ENCODE data around the gene PTK7. TPM values are rescaled to one million over a fixed set of nuclear protein-coding genes. Genes with fewer than 3 reads are reported as not detected.

The PTK7 gene
- polyA plus RNA-seq (2013, experiment 1 of 2): 81.6 TPM
- polyA plus RNA-seq (2013, experiment 2 of 2): 88.8 TPM

DNA sequence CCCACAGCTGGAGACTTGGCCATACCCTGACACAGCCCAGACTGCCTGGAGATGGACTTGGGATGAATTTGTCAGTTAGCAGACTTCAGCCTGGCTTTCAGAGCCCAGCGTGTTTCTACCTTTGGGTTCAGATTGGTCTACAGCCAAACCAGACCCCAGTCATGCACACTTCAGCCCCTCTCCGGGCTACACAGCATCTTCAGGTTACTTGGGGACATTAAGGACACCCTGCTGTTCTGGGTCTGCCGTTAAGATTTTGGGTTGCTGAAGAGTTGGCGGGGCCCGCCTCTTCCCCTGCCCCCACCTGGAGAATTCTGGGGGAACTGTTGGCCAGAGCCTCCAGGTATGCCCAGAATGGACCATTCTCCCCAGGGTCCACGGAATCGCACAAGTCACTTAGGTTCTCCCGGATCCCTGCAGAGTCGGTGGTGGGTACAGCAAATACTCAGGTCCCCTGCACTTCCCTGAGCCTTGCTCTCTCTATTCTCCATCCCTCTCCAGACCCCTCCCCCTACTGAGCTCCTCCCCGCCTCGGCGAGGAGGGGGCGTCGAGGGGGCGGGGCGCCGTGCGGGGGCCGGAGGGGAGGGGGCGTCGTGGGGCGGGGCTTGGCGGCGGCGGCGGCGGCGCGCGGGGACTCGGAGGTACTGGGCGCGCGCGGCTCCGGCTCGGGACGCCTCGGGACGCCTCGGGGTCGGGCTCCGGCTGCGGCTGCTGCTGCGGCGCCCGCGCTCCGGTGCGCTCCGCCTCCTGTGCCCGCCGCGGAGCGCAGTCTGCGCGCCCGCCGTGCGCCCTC lies at the start of gene PTK7:
Gene PTK7 (plus strand): TSS at position 645 of the 794 bp plus-strand sequence. CDS start 175 bp downstream, outside the sequence.
- peaks cover 31% of the 10 kb centered on the region for H3K4me1 ChIP-seq (ENCODE audit: insufficient read depth, low read length)
- H3K27ac ChIP-seq (ENCODE audit: low read depth, low read length): peak within 1 kb of the TSS; percentile 92
- no peaks in the 10 kb centered on the region for H3K27me3 ChIP-seq (ENCODE audit: insufficient read depth, low read length)
- peak within 1 kb of the TSS; percentile 99 for H3K4me3 ChIP-seq (ENCODE audit: low read length)
- peaks cover 4% of the 10 kb centered on the region for H3K36me3 ChIP-seq (ENCODE audit: insufficient read depth, low read length)
- H3K9me3 ChIP-seq (ENCODE audit: insufficient read depth, low read depth, low read length): no peaks in the 10 kb centered on the region
- WGBS: 1% methylated on average over 53 of the region's 60 CpGs
- H3K9ac ChIP-seq (ENCODE audit: low read depth, low read length): peak within 1 kb of the TSS; percentile 95

DNA sequence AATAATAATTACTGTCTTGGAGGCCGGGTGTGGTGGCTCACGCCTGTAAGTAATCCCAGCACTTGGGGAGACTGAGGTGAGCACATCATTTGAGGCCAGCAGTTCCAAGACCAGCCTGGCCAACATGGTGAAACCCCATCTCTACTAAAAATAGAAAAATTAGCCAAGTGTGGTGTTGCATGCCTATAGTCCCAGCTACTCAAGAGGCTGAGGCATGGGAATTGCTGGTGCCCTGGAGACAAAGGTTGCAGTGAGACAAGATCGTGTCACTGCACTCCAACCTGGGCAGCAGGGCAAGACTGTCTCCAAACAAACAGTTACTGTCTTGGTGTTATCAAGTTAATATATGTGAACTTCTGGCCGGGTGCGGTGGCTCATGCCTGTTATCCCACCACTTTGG lies 49.7 kb upstream of the PTK7 start:
- Histone ChIP-seq H3K36me3 (ENCODE audit: insufficient read depth, low read length) (peaks cover 70% of the 10 kb centered on the region), H3K27me3 (ENCODE audit: insufficient read depth, low read length) (no peaks in the 10 kb centered on the region), H3K4me3 (ENCODE audit: low read length) (no peak overlapping the region), H3K4me1 (ENCODE audit: insufficient read depth, low read length) (no peaks in the 10 kb centered on the region), H3K27ac (ENCODE audit: low read depth, low read length) (no peak overlapping the region), H3K9ac (ENCODE audit: low read depth, low read length) (no peak overlapping the region), H3K9me3 (ENCODE audit: insufficient read depth, low read depth, low read length) (no peaks in the 10 kb centered on the region)
- WGBS: 99% methylated on average over 5 of the region's 5 CpGs

DNA sequence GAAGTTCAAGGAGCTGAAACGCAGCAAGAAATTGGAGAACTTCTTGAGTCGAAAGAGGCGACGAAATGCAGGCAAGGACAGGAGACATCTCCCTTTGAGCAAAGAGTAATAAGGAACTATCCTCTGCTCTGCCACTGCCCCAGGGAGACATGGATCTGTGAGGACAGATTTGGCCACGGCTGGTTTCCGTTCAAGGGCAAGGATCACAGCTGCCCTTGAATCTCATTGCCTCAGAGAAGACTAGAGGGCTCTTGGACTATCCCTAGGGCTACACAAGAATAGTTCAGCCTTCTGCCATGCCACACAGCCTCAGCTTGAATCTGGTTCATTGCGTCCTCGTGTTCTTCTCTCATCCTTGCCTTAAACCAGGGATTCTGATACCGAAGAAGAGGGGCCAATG lies 47.0 kb upstream of the PTK7 start:
- 97% methylated on average over 9 of the region's 9 CpGs for WGBS
- Histone ChIP-seq H3K36me3 (ENCODE audit: insufficient read depth, low read length) (peaks cover 86% of the 10 kb centered on the region), H3K4me1 (ENCODE audit: insufficient read depth, low read length) (no peaks in the 10 kb centered on the region)

DNA sequence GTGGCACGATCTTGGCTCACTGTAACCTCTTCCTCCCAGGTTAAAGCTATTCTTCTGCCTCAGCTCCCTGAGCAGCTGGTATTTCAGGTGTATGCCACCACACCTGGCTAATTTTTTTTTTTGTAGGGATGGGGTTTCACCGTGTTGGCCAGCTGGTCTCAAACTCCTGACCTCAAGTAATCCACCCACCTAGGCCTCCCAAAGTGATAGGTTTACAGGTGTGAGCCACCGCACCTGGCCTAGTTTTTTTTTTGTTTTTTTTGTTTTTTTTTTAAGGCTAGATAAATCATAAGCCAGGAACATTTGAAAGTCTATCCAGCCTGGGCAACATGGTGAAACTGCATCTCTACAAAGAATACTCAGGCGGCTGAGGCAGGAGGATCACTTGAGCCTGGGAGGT lies 43.8 kb upstream of the PTK7 start:
- Histone ChIP-seq H3K4me1 (ENCODE audit: insufficient read depth, low read length) (no peaks in the 10 kb centered on the region), H3K9ac (ENCODE audit: low read depth, low read length) (no peak overlapping the region), H3K27me3 (ENCODE audit: insufficient read depth, low read length) (no peaks in the 10 kb centered on the region), H3K4me3 (ENCODE audit: low read length) (no peak overlapping the region), H3K36me3 (ENCODE audit: insufficient read depth, low read length) (peaks cover 71% of the 10 kb centered on the region), H3K9me3 (ENCODE audit: insufficient read depth, low read depth, low read length) (no peaks in the 10 kb centered on the region), H3K27ac (ENCODE audit: low read depth, low read length) (no peak overlapping the region)
- WGBS: over 99% methylated on average over 4 of the region's 4 CpGs

More for the DNA sequence above, 47.0 kb upstream of the PTK7 start:
- H3K9me3 ChIP-seq (ENCODE audit: insufficient read depth, low read depth, low read length): no peaks in the 10 kb centered on the region
- no peak overlapping the region for H3K27ac ChIP-seq (ENCODE audit: low read depth, low read length)
- H3K4me3 ChIP-seq (ENCODE audit: low read length): no peak overlapping the region
- H3K27me3 ChIP-seq (ENCODE audit: insufficient read depth, low read length): no peaks in the 10 kb centered on the region
- H3K9ac ChIP-seq (ENCODE audit: low read depth, low read length): no peak overlapping the region

DNA sequence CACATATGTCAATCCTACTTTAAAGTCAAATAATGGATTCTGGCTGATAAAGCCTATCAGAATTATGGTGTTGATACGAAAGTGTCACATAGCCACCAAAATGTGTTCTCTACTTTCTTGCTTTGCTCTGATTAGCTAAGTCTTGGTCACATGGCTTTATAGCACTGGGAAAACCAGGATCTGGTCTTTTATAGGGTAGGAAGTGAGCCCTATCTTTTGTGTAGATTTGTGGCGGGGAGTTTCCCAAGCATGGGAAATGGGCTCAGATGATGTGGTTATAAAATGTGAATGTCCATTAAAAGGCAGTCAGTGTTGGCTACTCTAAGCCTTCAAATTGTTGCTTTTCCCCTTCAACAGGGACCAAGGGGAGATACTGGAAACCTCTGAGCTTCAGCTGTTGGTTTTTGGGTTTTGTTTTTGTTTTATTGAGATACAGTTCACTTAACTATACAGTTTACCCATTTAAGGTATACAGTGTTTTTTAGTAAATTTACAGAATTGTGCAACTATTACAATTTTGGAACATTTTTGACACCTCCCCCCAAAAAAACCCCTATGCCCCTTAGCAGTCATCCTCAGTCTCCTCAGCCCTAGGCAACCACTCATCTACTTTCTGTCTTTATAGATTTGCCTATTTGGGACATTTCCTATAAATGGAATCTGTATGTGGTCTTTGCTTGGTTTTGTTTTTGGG lies 42.5 kb upstream of the PTK7 start:
- Histone ChIP-seq H3K9ac (ENCODE audit: low read depth, low read length) (no peak overlapping the region), H3K4me3 (ENCODE audit: low read length) (no peak overlapping the region), H3K27me3 (ENCODE audit: insufficient read depth, low read length) (no peaks in the 10 kb centered on the region), H3K9me3 (ENCODE audit: insufficient read depth, low read depth, low read length) (no peaks in the 10 kb centered on the region), H3K27ac (ENCODE audit: low read depth, low read length) (no peak overlapping the region), H3K4me1 (ENCODE audit: insufficient read depth, low read length) (no peaks in the 10 kb centered on the region), H3K36me3 (ENCODE audit: insufficient read depth, low read length) (peaks cover 71% of the 10 kb centered on the region)
- WGBS: 98% methylated on average over 2 of the region's 2 CpGs

DNA sequence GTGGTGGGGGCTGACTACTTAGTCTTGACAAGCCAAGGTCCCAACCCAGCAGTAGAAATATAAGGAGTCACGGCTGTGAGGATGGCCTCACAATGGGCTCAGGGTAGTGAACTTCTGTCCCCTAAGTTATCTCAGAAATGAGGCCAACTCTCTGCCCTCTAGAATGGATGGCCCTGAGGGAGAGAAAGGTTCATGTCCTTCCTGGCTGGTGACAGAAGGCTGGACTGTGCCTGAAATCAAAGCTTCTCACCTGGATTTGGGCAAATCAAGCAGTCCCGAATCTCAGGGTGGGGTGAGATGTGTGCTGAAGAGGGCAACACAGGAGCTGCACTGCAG lies 42.0 kb upstream of the PTK7 start:
- Histone ChIP-seq H3K4me1 (ENCODE audit: insufficient read depth, low read length) (no peaks in the 10 kb centered on the region), H3K9ac (ENCODE audit: low read depth, low read length) (no peak overlapping the region), H3K27ac (ENCODE audit: low read depth, low read length) (no peak overlapping the region), H3K36me3 (ENCODE audit: insufficient read depth, low read length) (peaks cover 71% of the 10 kb centered on the region), H3K27me3 (ENCODE audit: insufficient read depth, low read length) (no peaks in the 10 kb centered on the region), H3K9me3 (ENCODE audit: insufficient read depth, low read depth, low read length) (no peaks in the 10 kb centered on the region), H3K4me3 (ENCODE audit: low read length) (no peak overlapping the region)
- WGBS: 97% methylated on average over 2 of the region's 2 CpGs

DNA sequence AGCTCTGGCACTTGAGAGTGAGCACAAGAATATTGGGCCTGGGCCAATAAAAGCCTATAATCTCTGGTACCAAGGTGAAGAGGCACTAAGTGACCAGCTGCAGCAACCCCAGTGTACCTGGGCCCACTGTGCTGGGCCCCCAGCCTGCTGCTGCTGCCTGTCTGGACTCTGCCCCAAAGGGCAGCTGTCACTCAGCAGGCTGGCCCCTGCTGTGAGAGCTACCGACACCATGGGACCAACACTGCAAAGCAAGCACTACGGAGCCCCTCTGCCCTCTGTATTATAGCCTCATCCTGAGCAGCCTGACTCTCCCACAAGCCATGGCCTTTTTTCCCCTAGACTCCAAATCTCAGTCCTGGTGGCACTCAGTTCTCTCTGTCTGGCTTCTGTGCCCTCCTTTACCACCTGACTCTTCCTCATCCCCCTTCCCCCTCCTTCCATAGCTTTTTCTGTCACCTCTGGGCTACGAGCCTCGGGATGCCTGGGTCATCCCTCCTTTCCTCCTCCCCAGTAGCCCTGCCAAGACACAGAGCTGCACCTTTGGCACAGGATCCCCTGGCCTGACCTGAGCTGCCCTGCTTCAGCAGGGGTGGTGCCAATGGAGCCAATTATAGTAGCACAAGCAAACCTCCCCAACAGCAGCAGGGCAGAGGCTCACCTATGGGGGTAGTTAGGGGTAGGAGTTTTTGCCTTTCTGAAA lies 40.5 kb upstream of the PTK7 start:
- Histone ChIP-seq H3K27ac (ENCODE audit: low read depth, low read length) (no peak overlapping the region), H3K36me3 (ENCODE audit: insufficient read depth, low read length) (peaks cover 71% of the 10 kb centered on the region), H3K9ac (ENCODE audit: low read depth, low read length) (no peak overlapping the region), H3K9me3 (ENCODE audit: insufficient read depth, low read depth, low read length) (no peaks in the 10 kb centered on the region), H3K27me3 (ENCODE audit: insufficient read depth, low read length) (no peaks in the 10 kb centered on the region), H3K4me3 (ENCODE audit: low read length) (no peak overlapping the region), H3K4me1 (ENCODE audit: insufficient read depth, low read length) (no peaks in the 10 kb centered on the region)
- 81% methylated on average over 4 of the region's 4 CpGs for WGBS

DNA sequence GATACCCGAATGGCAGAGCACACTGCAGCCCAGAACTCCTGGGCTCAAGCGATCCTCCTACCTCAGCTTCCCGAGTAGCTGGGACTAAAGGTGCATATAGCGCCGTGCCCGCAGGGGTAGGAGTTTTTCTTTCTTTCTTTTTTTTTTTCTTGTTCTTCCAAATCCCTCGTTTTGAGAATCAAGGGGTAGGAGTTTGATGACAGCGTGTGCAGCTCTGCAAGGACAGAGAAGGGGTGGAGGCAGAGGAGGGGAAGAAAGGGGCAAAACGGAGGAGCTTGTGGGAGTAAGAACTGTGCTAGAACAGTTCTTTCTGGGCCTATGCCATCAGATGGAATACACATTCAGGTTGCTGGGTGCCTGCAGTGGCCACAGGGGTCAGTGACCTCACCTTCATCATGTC lies 39.4 kb upstream of the PTK7 start:
- H3K36me3 ChIP-seq (ENCODE audit: insufficient read depth, low read length): peaks cover 72% of the 10 kb centered on the region
- no peak overlapping the region for H3K4me3 ChIP-seq (ENCODE audit: low read length)
- no peaks in the 10 kb centered on the region for H3K4me1 ChIP-seq (ENCODE audit: insufficient read depth, low read length)
- H3K9ac ChIP-seq (ENCODE audit: low read depth, low read length): no peak overlapping the region
- 90% methylated on average over 6 of the region's 9 CpGs for WGBS
- no peaks in the 10 kb centered on the region for H3K9me3 ChIP-seq (ENCODE audit: insufficient read depth, low read depth, low read length)
- H3K27me3 ChIP-seq (ENCODE audit: insufficient read depth, low read length): no peaks in the 10 kb centered on the region
- H3K27ac ChIP-seq (ENCODE audit: low read depth, low read length): no peak overlapping the region

DNA sequence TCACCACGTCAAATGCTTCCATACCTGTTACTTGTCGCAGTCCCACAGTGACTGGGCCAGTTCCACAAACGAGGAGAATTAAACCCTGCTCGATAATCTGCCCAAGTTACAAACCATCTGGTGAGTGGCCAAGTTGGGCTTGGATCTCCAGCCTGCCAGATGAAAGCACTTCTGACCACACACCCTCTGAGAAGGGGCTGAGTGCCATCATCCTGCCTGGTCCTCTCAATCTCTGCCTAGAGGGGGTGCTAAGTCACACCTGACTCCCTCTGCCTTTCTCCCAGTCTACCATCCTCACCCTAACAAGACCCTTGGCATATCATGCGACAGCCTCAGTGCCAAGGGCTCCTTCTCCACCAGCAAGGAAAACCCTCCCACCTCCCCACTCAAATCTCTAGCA lies 38.9 kb upstream of the PTK7 start:
- no peaks in the 10 kb centered on the region for H3K9me3 ChIP-seq (ENCODE audit: insufficient read depth, low read depth, low read length)
- H3K36me3 ChIP-seq (ENCODE audit: insufficient read depth, low read length): peaks cover 70% of the 10 kb centered on the region
- H3K4me1 ChIP-seq (ENCODE audit: insufficient read depth, low read length): no peaks in the 10 kb centered on the region

DNA sequence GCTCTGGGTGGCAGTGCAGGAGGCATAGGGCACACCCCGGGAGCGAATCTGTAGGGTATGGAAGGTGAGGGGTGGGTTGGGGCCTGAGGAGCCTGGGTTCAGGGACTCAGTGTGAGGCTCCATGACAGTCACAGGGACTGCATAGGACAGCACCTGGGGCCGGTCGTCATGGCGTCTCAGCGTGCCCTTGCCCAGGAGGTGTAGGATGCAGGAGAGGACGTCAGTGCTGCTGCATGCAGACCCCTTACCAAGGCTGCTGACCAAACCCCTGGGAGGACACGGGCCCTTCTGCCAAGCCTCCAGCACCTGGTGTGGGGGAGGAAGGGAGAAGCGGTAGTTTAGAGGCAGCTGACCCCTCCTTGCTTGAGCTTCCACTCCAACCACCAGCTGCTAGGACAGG lies 38.4 kb upstream of the PTK7 start:
- H3K36me3 ChIP-seq (ENCODE audit: insufficient read depth, low read length): peaks cover 68% of the 10 kb centered on the region
- no peak overlapping the region for H3K4me3 ChIP-seq (ENCODE audit: low read length)
- H3K4me1 ChIP-seq (ENCODE audit: insufficient read depth, low read length): no peaks in the 10 kb centered on the region
- WGBS: 90% methylated on average over 8 of the region's 9 CpGs
- no peak overlapping the region for H3K9ac ChIP-seq (ENCODE audit: low read depth, low read length)
- H3K27me3 ChIP-seq (ENCODE audit: insufficient read depth, low read length): no peaks in the 10 kb centered on the region
- no peaks in the 10 kb centered on the region for H3K9me3 ChIP-seq (ENCODE audit: insufficient read depth, low read depth, low read length)
- H3K27ac ChIP-seq (ENCODE audit: low read depth, low read length): no peak overlapping the region

More for the DNA sequence above, 38.9 kb upstream of the PTK7 start:
- Histone ChIP-seq H3K27me3 (ENCODE audit: insufficient read depth, low read length) (no peaks in the 10 kb centered on the region), H3K4me3 (ENCODE audit: low read length) (no peak overlapping the region), H3K27ac (ENCODE audit: low read depth, low read length) (no peak overlapping the region), H3K9ac (ENCODE audit: low read depth, low read length) (no peak overlapping the region)
- WGBS: 85% methylated on average over 5 of the region's 5 CpGs

DNA sequence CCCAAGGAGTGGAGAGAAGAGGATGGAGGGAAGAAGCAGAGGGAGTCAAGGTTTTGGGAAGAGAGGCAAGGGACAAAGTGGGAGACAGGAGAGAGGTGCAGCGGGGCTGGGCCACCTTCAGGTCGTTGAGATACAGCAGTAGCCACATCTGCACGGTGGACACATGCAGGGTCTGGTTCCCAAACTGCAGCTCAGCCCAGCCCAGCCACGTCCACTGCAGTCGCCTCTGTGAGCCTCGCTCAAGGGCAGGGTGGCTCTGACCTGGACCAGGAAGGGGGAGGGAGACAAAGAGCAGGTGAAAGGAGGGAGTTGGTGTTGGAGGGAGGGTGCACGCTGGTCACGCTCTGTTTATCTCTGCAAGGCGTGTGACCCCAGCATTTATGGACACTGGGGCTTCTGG lies 37.4 kb upstream of the PTK7 start:
- no peaks in the 10 kb centered on the region for H3K4me1 ChIP-seq (ENCODE audit: insufficient read depth, low read length)
- H3K9ac ChIP-seq (ENCODE audit: low read depth, low read length): no peak overlapping the region
- no peak overlapping the region for H3K4me3 ChIP-seq (ENCODE audit: low read length)
- peaks cover 70% of the 10 kb centered on the region for H3K36me3 ChIP-seq (ENCODE audit: insufficient read depth, low read length)
- WGBS: 90% methylated on average over 9 of the region's 9 CpGs
- no peak overlapping the region for H3K27ac ChIP-seq (ENCODE audit: low read depth, low read length)
- no peaks in the 10 kb centered on the region for H3K27me3 ChIP-seq (ENCODE audit: insufficient read depth, low read length)
- H3K9me3 ChIP-seq (ENCODE audit: insufficient read depth, low read depth, low read length): no peaks in the 10 kb centered on the region

Measured in HUES64 (cell line).